OCI-LY7 (cell line): ENCODE data around the gene APLP1. TPM values are rescaled to one million over a fixed set of nuclear protein-coding genes. Genes with fewer than 3 reads are reported as not detected.
"Not testable (repeated sequence)": the region's sequence is repeated elsewhere in the genome, so short reads cannot be mapped to it uniquely, and the experiment has no call there.

Source experiments
- BruUV-seq: library from RNA; stranded (reverse); fragments of 400-500 nt; replicated peaks from 2 replicates; lab custom pipeline; 2021; lab: Mats Ljungman, UMichigan
- CTCF ChIA-PET: fragments of 300-600 bp; sonication (Branson Sonifier 250); formaldehyde crosslinking; loops from one replicate; lab custom pipeline; 2022; ENCODE audit warnings: antibody characterized with exemption; ENCODE audit not compliant: unreplicated experiment; lab: Charles Lee
- POLR2A ChIA-PET: fragments of 300-600 bp; sonication (Branson Sonifier 250); formaldehyde crosslinking; loops from one replicate; lab custom pipeline; 2022; ENCODE audit warnings: antibody characterized with exemption; lab: Charles Lee
- DNase-seq: peaks from one replicate; pipeline ENCODE4 v3.0.0-alpha.2; 2015; ENCODE audit warnings: low spot score
- H2AFZ ChIP-seq: fragments of 200-600 bp; sonication (generic), shearing (Covaris generic); 2 replicates; pipeline ENCODE4 v1.6.1; 2014; ENCODE audit warnings: mild to moderate bottlenecking, antibody characterized with exemption, low read length, moderate library complexity
- H3K27ac ChIP-seq: fragments of 200-600 bp; sonication (generic); 2 replicates; pipeline ENCODE4 v1.5.1; 2014; ENCODE audit warnings: mixed run types, low read depth, mild to moderate bottlenecking, moderate library complexity, low read length, inconsistent platforms; ENCODE audit not compliant: poor library complexity, severe bottlenecking
- H3K36me3 ChIP-seq: fragments of 200-600 bp; sonication (generic); 2 replicates; pipeline ENCODE4 v1.6.1; 2014; ENCODE audit warnings: mild to moderate bottlenecking, antibody characterized with exemption, low read length, moderate library complexity, mixed read lengths; ENCODE audit not compliant: insufficient read depth
- H3K4me1 ChIP-seq: fragments of 200-600 bp; sonication (generic); 2 replicates; pipeline ENCODE4 v1.5.1; 2014; ENCODE audit warnings: mild to moderate bottlenecking, low read length; ENCODE audit not compliant: insufficient read depth, poor library complexity, severe bottlenecking
- H3K4me2 ChIP-seq: fragments of 200-600 bp; sonication (generic); 2 replicates; pipeline ENCODE4 v1.6.1; 2014; ENCODE audit warnings: mild to moderate bottlenecking, low read length
- H3K4me3 ChIP-seq: fragments of 200-600 bp; sonication (generic); 2 replicates; pipeline ENCODE4 v1.5.1; 2014; ENCODE audit warnings: mild to moderate bottlenecking, low read depth, low read length; ENCODE audit not compliant: poor library complexity, severe bottlenecking
- H3K79me2 ChIP-seq: fragments of 200-600 bp; sonication (generic); 2 replicates; pipeline ENCODE4 v1.6.1; 2016; ENCODE audit warnings: low read depth, mild to moderate bottlenecking, low read length, moderate library complexity, mixed read lengths; ENCODE audit not compliant: insufficient read depth
- H3K9me2 ChIP-seq: fragments of 200-600 bp; sonication (generic); 2 replicates; pipeline ENCODE4 v1.6.1; 2016; ENCODE audit warnings: mild to moderate bottlenecking, low read length, mixed read lengths; ENCODE audit not compliant: insufficient read depth
- H3K9me3 ChIP-seq: fragments of 200-600 bp; sonication (generic); 2 replicates; pipeline ENCODE4 v1.6.1; 2014; ENCODE audit warnings: mild to moderate bottlenecking, mixed run types, low read length, mixed read lengths
- H4K20me1 ChIP-seq: fragments of 200-600 bp; sonication (generic); 2 replicates; pipeline ENCODE4 v1.6.1; 2014; ENCODE audit warnings: mild to moderate bottlenecking, antibody characterized with exemption, low read length, moderate library complexity, mixed read lengths; ENCODE audit not compliant: insufficient read depth
- CTCF ChIP-seq: fragments of 200-600 bp; sonication (generic); conservative IDR thresholded peaks from 2 replicates; pipeline ENCODE4 v1.5.1; 2014; ENCODE audit warnings: mild to moderate bottlenecking, antibody characterized with exemption, low read length, moderate library complexity, mixed read lengths
- EZH2phosphoT487 ChIP-seq: fragments of 200-600 bp; sonication (generic); IDR thresholded peaks from 2 replicates; pipeline ENCODE4 v1.6.1; 2018; ENCODE audit warnings: low read depth, borderline replicate concordance, mild to moderate bottlenecking, mixed run types, antibody characterized with exemption, low read length, moderate library complexity, mixed read lengths
- intact Hi-C: fragments of 100-400 bp; cut with micrococcal nuclease; formaldehyde crosslinking; loops from one replicate; pipeline ENCODE4 v1.10.0; 2022; ENCODE audit not compliant: unreplicated experiment
- total RNA-seq, 2 experiments: library from RNA; depleted of rRNA in 1 of 2; stranded (reverse); fragments of >200 nt in 1 of 2; shearing (Covaris generic) in 1 of 2; gene quantifications; 2 replicates each; pipeline ENCODE4 v1.2.3, GENCODE V29; 2014 to 2022

Gene APLP1
- total RNA-seq, 2 experiments from 2014 or later = 0.13 to 1.2 TPM

GRCh38 chr19:35833972-35834371, 34.4 kb upstream of the APLP1 start:
- no peak for TF ChIP-seq CTCF
- no peak for TF ChIP-seq EZH2phosphoT487
- Histone ChIP-seq H3K27ac (no peak overlapping the region), H2AFZ (no peak overlapping the region), H3K4me1 (no peaks in the 10 kb centered on the region), H3K9me2 (no peaks in the 10 kb centered on the region), H3K9me3 (no peaks in the 10 kb centered on the region), H3K36me3 (no peaks in the 10 kb centered on the region), H3K4me2 (no peak overlapping the region), H4K20me1 (no peaks in the 10 kb centered on the region), H3K4me3 (no peak overlapping the region), H3K79me2 (no peaks in the 10 kb centered on the region)
- no peak for DNase-seq
- ChIA-PET POLR2A (interaction anchor here (0.9 kb wide), 1 partner anchor 15 kb away, joined by 4 read pairs; no protein-coding TSS in a partner anchor), CTCF (no interaction called here)
- no TSS peak for BruUV-seq
- intact Hi-C loops = no loop called here

GRCh38 chr19:35836096-35836495, 32.3 kb upstream of the APLP1 start:
- H3K79me2 ChIP-seq, H2AFZ ChIP-seq, CTCF ChIA-PET, DNase-seq, H4K20me1 ChIP-seq, H3K4me1 ChIP-seq, H3K27ac ChIP-seq, H3K36me3 ChIP-seq, H3K9me3 ChIP-seq, H3K4me2 ChIP-seq, H3K9me2 ChIP-seq, POLR2A ChIA-PET, BruUV-seq, intact Hi-C loops, H3K4me3 ChIP-seq: not testable (repeated sequence)

DNA sequence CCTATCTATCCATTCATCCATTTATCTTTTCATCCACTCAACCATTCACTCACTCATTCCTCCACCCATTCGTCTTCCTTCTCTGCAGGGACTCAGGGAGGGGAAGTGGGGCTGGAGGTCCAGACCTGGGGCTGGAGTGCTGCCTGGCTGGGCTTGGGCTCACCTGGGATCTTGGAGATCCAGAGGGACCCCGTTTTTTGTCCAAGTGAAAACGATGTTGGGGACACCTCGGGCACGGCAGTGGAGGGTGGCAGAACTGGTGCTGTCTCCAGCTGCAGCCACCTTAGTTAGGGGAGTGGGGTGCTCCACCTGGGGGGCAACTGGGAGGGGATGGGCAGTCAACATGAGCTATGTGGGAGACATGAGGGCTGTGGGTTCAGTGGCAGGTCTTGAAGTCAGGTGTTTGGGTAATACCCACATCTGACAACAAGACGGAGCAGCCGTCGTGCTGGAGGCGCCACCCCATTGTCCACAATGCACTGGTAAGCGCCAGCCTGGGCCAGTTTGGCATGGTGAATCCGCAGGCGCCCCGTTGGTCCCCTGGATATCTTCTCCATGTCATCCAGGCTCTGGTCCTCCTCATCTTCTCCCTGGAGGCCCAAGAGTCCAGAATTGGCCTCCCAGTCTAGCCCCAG, 26.3 kb upstream of the APLP1 start:
- no peaks in the 10 kb centered on the region for H3K9me3 ChIP-seq
- ChIA-PET CTCF (no interaction called here), POLR2A (no interaction called here)
- no peaks in the 10 kb centered on the region for H3K9me2 ChIP-seq
- H3K27ac ChIP-seq = no peak overlapping the region
- intact Hi-C loops = no loop called here
- no peak for DNase-seq
- no peak overlapping the region for H3K4me3 ChIP-seq
- no peak for TF ChIP-seq EZH2phosphoT487
- no peak for TF ChIP-seq CTCF
- H3K79me2 ChIP-seq = no peaks in the 10 kb centered on the region
- no peaks in the 10 kb centered on the region for H3K36me3 ChIP-seq
- no peak overlapping the region for H3K4me2 ChIP-seq
- H4K20me1 ChIP-seq = no peaks in the 10 kb centered on the region
- no peak overlapping the region for H2AFZ ChIP-seq
- no TSS peak for BruUV-seq
- no peaks in the 10 kb centered on the region for H3K4me1 ChIP-seq
